Stimulated activated CD4-positive, alpha-beta T cell treated with anti-CD3 and anti-CD28 coated beads, Interleukin-12 subunit alpha, Interleukin-12 subunit beta, amount 100 ng/mL, for 4 hours (primary cell): ENCODE measurements around the gene ST6GALNAC1.

Experiments used
- DNase-seq: peaks from one replicate; pipeline ENCODE4 v3.0.0-alpha.2; 2020

Gene ST6GALNAC1

DNA sequence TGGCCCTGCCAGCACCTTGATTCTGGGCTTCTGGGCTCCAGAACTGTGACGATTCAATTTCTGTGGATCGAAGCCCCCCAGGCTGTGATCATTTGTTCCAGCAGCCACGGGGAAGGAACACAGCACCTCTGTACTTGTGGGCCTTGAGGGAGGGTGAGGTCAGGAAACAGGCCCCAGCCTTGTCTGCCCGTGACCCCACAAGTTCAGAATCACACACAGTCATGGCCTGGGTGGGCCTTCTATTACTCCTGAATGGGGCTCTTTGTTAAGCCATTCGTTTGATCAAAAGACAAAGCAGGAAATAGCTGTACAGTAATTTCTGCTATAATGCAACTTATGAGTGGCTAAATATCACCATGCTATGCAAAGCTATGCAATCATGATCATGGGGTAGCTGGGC, 68.0 kb downstream of the ST6GALNAC1 start:
- no peak for DNase-seq
